ENCODE data around the gene SEMA4A.

DNA sequence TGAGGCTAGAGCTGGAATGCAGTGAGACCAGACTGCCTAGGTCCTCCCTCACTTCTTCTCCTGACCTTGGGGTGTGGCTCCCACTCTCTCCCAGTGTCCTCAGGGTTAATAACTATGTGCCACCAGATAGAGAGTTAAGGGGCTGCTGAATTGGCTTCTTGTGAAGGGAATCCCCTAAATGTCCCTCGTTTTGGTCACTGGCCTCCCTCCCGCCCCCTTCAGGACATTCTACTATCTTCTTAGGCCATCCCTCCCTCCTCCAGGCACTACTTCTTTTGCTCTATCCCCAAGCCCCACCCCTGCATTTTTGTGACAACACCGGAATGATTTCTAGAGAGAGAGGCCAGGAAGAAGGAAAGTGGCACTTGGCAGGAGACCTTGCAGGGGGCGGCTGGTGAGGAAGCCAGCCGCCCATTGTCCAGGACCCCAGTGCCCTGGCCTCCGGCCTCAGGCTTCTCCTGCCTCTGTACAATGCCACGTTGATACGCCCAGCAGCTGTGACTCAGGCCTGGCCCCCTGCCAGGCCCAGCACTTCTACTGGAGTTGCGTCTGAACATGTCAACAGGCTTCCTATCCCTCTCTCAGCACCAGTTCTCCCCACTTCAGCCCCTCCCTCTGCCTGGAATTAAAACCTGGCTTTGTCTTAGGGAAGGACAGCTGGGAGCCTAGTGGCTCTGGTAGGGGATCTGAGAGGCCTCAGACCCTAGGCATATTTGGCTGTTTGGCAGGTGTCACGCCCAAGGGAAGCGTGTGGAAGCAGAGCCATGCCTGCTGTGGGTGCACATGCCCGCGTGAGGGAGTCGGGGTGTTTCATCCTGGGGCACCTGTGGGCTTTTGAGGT lies 29.8 kb upstream of the SEMA4A start:
- no peak for TF ChIP-seq EZH2phosphoT487 (IDR thresholded peaks at IDR 0.05; ENCODE audit: borderline replicate concordance, low read depth, low read length)
- TF ChIP-seq, protein P1, sequence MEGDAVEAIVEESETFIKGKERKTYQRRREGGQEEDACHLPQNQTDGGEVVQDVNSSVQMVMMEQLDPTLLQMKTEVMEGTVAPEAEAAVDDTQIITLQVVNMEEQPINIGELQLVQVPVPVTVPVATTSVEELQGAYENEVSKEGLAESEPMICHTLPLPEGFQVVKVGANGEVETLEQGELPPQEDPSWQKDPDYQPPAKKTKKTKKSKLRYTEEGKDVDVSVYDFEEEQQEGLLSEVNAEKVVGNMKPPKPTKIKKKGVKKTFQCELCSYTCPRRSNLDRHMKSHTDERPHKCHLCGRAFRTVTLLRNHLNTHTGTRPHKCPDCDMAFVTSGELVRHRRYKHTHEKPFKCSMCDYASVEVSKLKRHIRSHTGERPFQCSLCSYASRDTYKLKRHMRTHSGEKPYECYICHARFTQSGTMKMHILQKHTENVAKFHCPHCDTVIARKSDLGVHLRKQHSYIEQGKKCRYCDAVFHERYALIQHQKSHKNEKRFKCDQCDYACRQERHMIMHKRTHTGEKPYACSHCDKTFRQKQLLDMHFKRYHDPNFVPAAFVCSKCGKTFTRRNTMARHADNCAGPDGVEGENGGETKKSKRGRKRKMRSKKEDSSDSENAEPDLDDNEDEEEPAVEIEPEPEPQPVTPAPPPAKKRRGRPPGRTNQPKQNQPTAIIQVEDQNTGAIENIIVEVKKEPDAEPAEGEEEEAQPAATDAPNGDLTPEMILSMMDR (conservative IDR thresholded peaks at IDR 0.05; ENCODE audit: low read length), result peak; percentile 42; the same call in 1 of the 2 replicates
